Measurements from ENCODE around the gene HNRNPA3. TPM values are rescaled to one million over a fixed set of nuclear protein-coding genes. Genes with fewer than 3 reads are reported as not detected.

HNRNPA3 gene
- total and polyA plus RNA-seq, 10 of the 15 experiments (the other 5 are each of a cell fraction or from before 2014, with no cell fraction given): 40.4 to 343 (median 206) TPM

- Histone ChIP-seq H3K4me2 (ENCODE audit: control insufficient read depth, insufficient read depth) (no peak overlapping the region), H3K79me2 (ENCODE audit: control insufficient read depth, insufficient read depth, low read length) (peaks cover 28% of the 10 kb centered on the region), H3K9ac (ENCODE audit: control insufficient read depth, insufficient read depth, low read length) (no peak overlapping the region), H3K27me3 (replicated peaks in 1 of 2; ENCODE audit: control insufficient read depth in 2 of 2, insufficient read depth in 2 of 2, low read length in 1 of 2) (no peaks in the 10 kb centered on the region), H2AFZ (ENCODE audit: control insufficient read depth, low read depth, low read length) (no peak overlapping the region), H3K4me3 (no peak overlapping the region), H3K27ac (ENCODE audit: control insufficient read depth, insufficient read depth) (no peak overlapping the region), H3K9me3 (replicated peaks; ENCODE audit: control insufficient read depth, insufficient read depth, low read length) (no peaks in the 10 kb centered on the region), H3K4me1 (ENCODE audit: control insufficient read depth, insufficient read depth, low read length) (no peaks in the 10 kb centered on the region), H4K20me1 (ENCODE audit: control insufficient read depth, insufficient read depth) (no peaks in the 10 kb centered on the region; the same call in none of the 2 replicates), H3K36me3 (ENCODE audit: control insufficient read depth in 2 of 2, insufficient read depth in 2 of 2, low read length in 1 of 2) (peaks cover 5 to 40% of the 10 kb centered on the region in 2 experiments)
- SMC1A ChIA-PET (ENCODE audit: uncharacterized antibody, unreplicated experiment): interaction anchor here (0.5 to 2.3 kb wide), 8 partner anchors 14 to 280 kb away, joined by 3 to 10 read pairs (median 3); no protein-coding TSS in a partner anchor
- DNase-seq (ENCODE audit: low read depth, low spot score) (no peak), FAIRE-seq (no peak), ATAC-seq (no peak)
- BruUV-seq (replicated peaks): no TSS peak
- intact Hi-C loops (cut with micrococcal nuclease; ENCODE audit: unreplicated experiment) (no loop called here), in situ Hi-C loops (cut with MboI) (no loop called here)
- TF ChIP-seq IKZF1 (conservative IDR thresholded peaks at IDR 0.05) (no peak), RBBP5 (conservative IDR thresholded peaks at IDR 0.05) (no peak), NKRF (conservative IDR thresholded peaks at IDR 0.05) (no peak), RAD51 (IDR thresholded peaks at IDR 0.05) (no peak), KAT2A (conservative IDR thresholded peaks at IDR 0.05; ENCODE audit: control insufficient read depth, low read depth, low read length) (no peak), EZH2 (IDR thresholded peaks at IDR 0.05; ENCODE audit: borderline replicate concordance, control insufficient read depth, low read depth, low read length) (no peak), ETV6 (conservative IDR thresholded peaks at IDR 0.05 in 1 of 2, IDR thresholded peaks at IDR 0.05 in 1 of 2; ENCODE audit: borderline replicate concordance in 1 of 2, low read depth in 1 of 2) (no peak), ZNF622 (IDR thresholded peaks at IDR 0.05) (no peak), USF1 (IDR thresholded peaks at IDR 0.05; ENCODE audit: borderline replicate concordance, extremely low read length, insufficient read depth, low read depth, low read length) (no peak), RB1 (IDR thresholded peaks at IDR 0.05; ENCODE audit: borderline replicate concordance) (no peak), HDGF (IDR thresholded peaks at IDR 0.05) (no peak), LARP7 (IDR thresholded peaks at IDR 0.05) (no peak), CREM (IDR thresholded peaks at IDR 0.05; ENCODE audit: low read depth) (no peak), MXI1 (IDR thresholded peaks at IDR 0.05; ENCODE audit: low read depth, low read length) (no peak), ZBTB33 (IDR thresholded peaks at IDR 0.05) (no peak), RFX5 (IDR thresholded peaks at IDR 0.05; ENCODE audit: low read depth, low read length) (no peak), GABPA (IDR thresholded peaks at IDR 0.05; ENCODE audit: low read depth) (no peak), HCFC1 (IDR thresholded peaks at IDR 0.05; ENCODE audit: low read length) (no peak), SIX5 (IDR thresholded peaks at IDR 0.05; ENCODE audit: low read depth, low read length, severe bottlenecking) (no peak)
- RAD21 ChIA-PET (ENCODE audit: unreplicated experiment): no interaction called here
- POLR2A ChIA-PET: interaction anchor here (1.0 kb wide), 2 partner anchors 12 to 55 kb away, joined by 3 to 4 read pairs; no protein-coding TSS in a partner anchor
- WGBS (ENCODE audit: insufficient coverage, insufficient replicate concordance, low lambda C conversion rate, missing lambda C conversion rate): 98% methylated on average over 3 of the region's 3 CpGs
- CTCF ChIA-PET: interaction anchor here (1.4 to 1.5 kb wide), 2 partner anchors 10 to 24 kb away, joined by 3 to 5 read pairs; no protein-coding TSS in a partner anchor
Observed at GRCh38 chr2:177221534-177221933, 8.9 kb downstream of the HNRNPA3 start.
